ENCODE measurements around the gene MROH8. TPM values are rescaled to one million over a fixed set of nuclear protein-coding genes. Genes with fewer than 3 reads are reported as not detected.
"Not testable (repeated sequence)": the region's sequence is repeated elsewhere in the genome, so short reads cannot be mapped to it uniquely, and the experiment has no call there.

The MROH8 gene
- total RNA-seq, 1 experiment from 2014 or later: 2.3 TPM

GRCh38 chr20:37072293-37073196 lies 106.8 kb downstream of the MROH8 start:
- H3K27me3 ChIP-seq (replicated peaks): no peaks in the 10 kb centered on the region
- peaks cover 25% of the 10 kb centered on the region for H3K4me1 ChIP-seq (replicated peaks)
- no peak overlapping the region for H3K27ac ChIP-seq
- H3K36me3 ChIP-seq: peaks cover 28% of the 10 kb centered on the region
- no peak for DNase-seq (ENCODE audit: low read depth in 1 of 2, low spot score in 2 of 2)
- 0 out of 2 replicates have a peak, but pooled peaks cover 2% of the 10 kb centered on the region for H3K9me3 ChIP-seq (replicated peaks)
- no peak overlapping the region for H3K4me3 ChIP-seq

DNA sequence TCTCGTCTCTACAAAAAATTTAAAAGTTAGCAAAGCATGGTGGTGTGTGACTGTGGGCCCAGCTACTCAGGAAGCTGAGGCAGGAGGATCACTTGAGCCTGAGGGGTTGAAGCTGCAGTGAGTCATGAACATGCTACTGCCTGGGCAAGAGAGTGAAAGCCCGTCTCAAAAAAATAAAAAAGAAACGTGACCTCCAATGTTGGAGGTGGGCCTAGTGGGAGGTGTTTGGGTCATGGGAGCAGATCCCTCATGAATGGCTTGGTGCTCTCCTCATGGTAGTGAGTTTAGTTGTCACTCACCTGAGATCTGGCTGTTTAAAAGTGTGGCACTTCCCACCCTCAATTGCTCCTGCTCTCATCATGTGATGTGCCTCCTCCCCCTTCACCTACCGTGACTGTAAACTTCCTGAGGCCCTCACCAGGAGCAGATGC lies 107.9 kb downstream of the MROH8 start:
- Histone ChIP-seq H3K27me3 (replicated peaks) (no peaks in the 10 kb centered on the region), H3K9me3 (replicated peaks) (0 out of 2 replicates have a peak, but pooled peaks cover 2% of the 10 kb centered on the region), H3K27ac (0 out of 2 replicates have a peak overlapping the region, but pooled peaks have one; percentile 21), H3K36me3 (peaks cover 33% of the 10 kb centered on the region), H3K4me3 (no peak overlapping the region), H3K4me1 (replicated peaks) (peaks cover 18% of the 10 kb centered on the region)
- DNase-seq (ENCODE audit: low read depth in 1 of 2, low spot score in 2 of 2): peak in 1 of 2 experiments; percentile 26

DNA sequence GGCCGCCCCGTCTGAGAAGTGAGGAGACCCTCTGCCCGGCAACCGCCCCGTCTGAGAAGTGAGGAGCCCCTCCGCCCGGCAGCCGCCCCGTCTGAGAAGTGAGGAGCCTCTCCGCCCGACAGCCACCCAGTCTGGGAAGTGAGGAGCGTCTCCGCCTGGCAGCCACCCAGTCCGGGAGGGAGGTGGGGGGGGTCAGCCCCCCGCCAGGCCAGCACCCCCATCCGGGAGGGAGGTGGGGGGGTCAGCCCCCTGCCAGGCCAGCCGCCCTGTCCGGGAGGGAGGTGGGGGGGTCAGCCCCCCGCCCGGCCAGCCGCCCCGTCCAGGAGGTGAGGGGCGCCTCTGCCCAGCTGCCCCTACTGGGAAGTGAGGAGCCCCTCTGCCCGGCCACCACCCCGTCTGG lies 109.8 kb downstream of the MROH8 start:
- not testable (repeated sequence) for H3K9me3 ChIP-seq (replicated peaks); H3K4me3 ChIP-seq; H3K27me3 ChIP-seq (replicated peaks); H3K27ac ChIP-seq; DNase-seq (ENCODE audit: low read depth in 1 of 2, low spot score in 2 of 2)
- Histone ChIP-seq H3K4me1 (replicated peaks) (peaks cover 10% of the 10 kb centered on the region), H3K36me3 (peaks cover 39% of the 10 kb centered on the region)

GRCh38 chr20:37066168-37066567 lies 113.2 kb downstream of the MROH8 start:
- Histone ChIP-seq H3K27me3 (replicated peaks) (no peaks in the 10 kb centered on the region), H3K36me3 (peaks cover 42% of the 10 kb centered on the region), H3K4me3 (no peak overlapping the region), H3K9me3 (replicated peaks) (0 out of 2 replicates have a peak, but pooled peaks cover under 1% of the 10 kb centered on the region), H3K4me1 (replicated peaks) (peaks cover 1% of the 10 kb centered on the region), H3K27ac (no peak overlapping the region)
- no peak for DNase-seq (ENCODE audit: low read depth in 1 of 2, low spot score in 2 of 2)

- no peak overlapping the region for H3K4me3 ChIP-seq
- H3K4me1 ChIP-seq (replicated peaks): no peaks in the 10 kb centered on the region
- no peak overlapping the region for H3K27ac ChIP-seq
- no peaks in the 10 kb centered on the region for H3K27me3 ChIP-seq (replicated peaks)
- H3K9me3 ChIP-seq (replicated peaks): no peaks in the 10 kb centered on the region
- DNase-seq (ENCODE audit: low read depth in 1 of 2, low spot score in 2 of 2): no peak
- peaks cover 64% of the 10 kb centered on the region for H3K36me3 ChIP-seq
Measured at GRCh38 chr20:37055276-37055675, 124.1 kb downstream of the MROH8 start.

- H3K9me3 ChIP-seq (replicated peaks): no peaks in the 10 kb centered on the region
- H3K4me3 ChIP-seq: no peak overlapping the region
- H3K27me3 ChIP-seq (replicated peaks): no peaks in the 10 kb centered on the region
- H3K27ac ChIP-seq: no peak overlapping the region
- H3K36me3 ChIP-seq: peaks cover 54% of the 10 kb centered on the region
- no peak for DNase-seq (ENCODE audit: low read depth in 1 of 2, low spot score in 2 of 2)
- no peaks in the 10 kb centered on the region for H3K4me1 ChIP-seq (replicated peaks)
Measured at GRCh38 chr20:37053230-37053950, 126.0 kb downstream of the MROH8 start.

Other genes with a start within 250 kb of the MROH8 start
- gene SAMHD1, start 227.8 kb downstream of the MROH8 start, total RNA-seq (2014; rRNA removed; shearing (Covaris generic)): 8.2 and 13.8 TPM in 2 replicates
- gene RBL1, start 83.6 kb downstream of the MROH8 start, total RNA-seq (2014; rRNA removed; shearing (Covaris generic)): 28.5 and 37.7 TPM in 2 replicates
- 353 and 402 TPM in 2 replicates for gene RPN2, start 218 bp downstream of the MROH8 start, total RNA-seq (2014; rRNA removed; shearing (Covaris generic))
- not detected in 2 replicates for gene GHRH, start 82.3 kb upstream of the MROH8 start, total RNA-seq (2014; rRNA removed; shearing (Covaris generic))
- gene MANBAL, start 110.1 kb upstream of the MROH8 start, total RNA-seq (2014; rRNA removed; shearing (Covaris generic)): 16.2 and 19.6 TPM in 2 replicates
- gene SRC, start 166.6 kb upstream of the MROH8 start, total RNA-seq (2014; rRNA removed; shearing (Covaris generic)): 7.6 and 9.4 TPM in 2 replicates

Measured in SJSA1 (cell line).